ENCODE measurements around the gene GRB10.

DNA sequence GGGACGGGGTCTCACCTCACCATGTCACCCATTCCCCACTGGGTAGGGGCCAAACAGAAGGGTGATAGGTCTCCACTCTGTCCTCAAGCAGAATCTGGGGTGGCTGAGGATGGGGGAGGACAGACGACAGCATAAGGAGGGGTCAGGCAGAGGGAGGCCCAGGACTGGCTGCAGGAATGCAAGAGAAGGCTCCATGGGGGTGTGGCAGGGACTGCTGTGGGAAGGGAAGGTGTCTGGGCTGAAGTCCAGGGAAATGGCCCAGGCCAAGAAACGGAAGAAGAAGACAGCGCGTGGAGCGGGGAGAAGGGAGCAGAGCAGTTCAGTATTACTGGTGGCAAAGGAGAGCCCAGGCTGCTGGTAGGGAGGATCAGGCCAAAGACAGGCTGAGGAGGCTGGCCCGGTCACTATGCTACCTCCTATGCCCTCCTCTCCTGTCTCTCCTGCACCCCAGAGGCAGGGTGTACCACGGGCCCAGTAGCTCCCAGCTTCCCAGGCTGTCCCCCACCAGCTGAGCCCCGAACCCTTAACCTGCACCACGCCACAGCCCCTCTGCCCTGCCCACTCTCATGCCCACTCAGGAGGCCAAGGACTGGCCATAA, 60.9 kb downstream of the GRB10 start:
- TF ChIP-seq, protein P1, sequence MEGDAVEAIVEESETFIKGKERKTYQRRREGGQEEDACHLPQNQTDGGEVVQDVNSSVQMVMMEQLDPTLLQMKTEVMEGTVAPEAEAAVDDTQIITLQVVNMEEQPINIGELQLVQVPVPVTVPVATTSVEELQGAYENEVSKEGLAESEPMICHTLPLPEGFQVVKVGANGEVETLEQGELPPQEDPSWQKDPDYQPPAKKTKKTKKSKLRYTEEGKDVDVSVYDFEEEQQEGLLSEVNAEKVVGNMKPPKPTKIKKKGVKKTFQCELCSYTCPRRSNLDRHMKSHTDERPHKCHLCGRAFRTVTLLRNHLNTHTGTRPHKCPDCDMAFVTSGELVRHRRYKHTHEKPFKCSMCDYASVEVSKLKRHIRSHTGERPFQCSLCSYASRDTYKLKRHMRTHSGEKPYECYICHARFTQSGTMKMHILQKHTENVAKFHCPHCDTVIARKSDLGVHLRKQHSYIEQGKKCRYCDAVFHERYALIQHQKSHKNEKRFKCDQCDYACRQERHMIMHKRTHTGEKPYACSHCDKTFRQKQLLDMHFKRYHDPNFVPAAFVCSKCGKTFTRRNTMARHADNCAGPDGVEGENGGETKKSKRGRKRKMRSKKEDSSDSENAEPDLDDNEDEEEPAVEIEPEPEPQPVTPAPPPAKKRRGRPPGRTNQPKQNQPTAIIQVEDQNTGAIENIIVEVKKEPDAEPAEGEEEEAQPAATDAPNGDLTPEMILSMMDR (IDR thresholded peaks at IDR 0.05) = no peak
- TF ChIP-seq EZH2phosphoT487 (IDR thresholded peaks at IDR 0.05) = no peak
- no peak for TF ChIP-seq EZH2 (IDR thresholded peaks at IDR 0.05)

Measured in neural progenitor cell (in vitro differentiated cells).